ENCODE results near the gene SCN3A. TPM values are rescaled to one million over a fixed set of nuclear protein-coding genes. Genes with fewer than 3 reads are reported as not detected.

The SCN3A gene
- total and polyA plus RNA-seq, 9 donors, result 0.20 to 3.4 (median 0.80) TPM

DNA sequence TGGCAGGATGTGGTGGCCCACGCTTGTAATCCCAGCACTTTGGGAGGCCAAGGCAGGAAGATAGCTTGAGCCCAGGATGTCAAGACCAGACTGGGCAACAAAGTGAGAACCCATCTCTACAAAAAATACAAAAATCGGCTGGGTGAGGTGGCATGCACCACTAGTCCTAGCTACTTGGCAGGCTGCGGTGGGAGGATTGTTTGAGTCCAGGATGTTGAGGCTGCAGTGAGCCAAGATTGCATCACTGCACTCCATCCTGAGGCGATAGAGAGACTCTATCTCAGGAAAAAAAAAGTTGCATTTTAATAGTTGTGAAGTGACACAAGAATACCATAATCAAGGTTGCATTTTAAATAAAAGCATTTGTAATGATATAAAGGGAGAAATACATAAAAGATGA lies 124.4 kb downstream of the SCN3A start:
- H3K9me3 ChIP-seq, result peaks cover 0 to 4% of the 10 kb centered on the region in 2 donors
- H3K27ac ChIP-seq, result no peak overlapping the region
- H3K4me3 ChIP-seq, result no peak overlapping the region
- H3K27me3 ChIP-seq, result no peaks in the 10 kb centered on the region
- TF ChIP-seq POLR2A (IDR thresholded peaks at IDR 0.05) (no peak), EP300 (IDR thresholded peaks at IDR 0.05) (no peak)
- TF ChIP-seq, protein P1, sequence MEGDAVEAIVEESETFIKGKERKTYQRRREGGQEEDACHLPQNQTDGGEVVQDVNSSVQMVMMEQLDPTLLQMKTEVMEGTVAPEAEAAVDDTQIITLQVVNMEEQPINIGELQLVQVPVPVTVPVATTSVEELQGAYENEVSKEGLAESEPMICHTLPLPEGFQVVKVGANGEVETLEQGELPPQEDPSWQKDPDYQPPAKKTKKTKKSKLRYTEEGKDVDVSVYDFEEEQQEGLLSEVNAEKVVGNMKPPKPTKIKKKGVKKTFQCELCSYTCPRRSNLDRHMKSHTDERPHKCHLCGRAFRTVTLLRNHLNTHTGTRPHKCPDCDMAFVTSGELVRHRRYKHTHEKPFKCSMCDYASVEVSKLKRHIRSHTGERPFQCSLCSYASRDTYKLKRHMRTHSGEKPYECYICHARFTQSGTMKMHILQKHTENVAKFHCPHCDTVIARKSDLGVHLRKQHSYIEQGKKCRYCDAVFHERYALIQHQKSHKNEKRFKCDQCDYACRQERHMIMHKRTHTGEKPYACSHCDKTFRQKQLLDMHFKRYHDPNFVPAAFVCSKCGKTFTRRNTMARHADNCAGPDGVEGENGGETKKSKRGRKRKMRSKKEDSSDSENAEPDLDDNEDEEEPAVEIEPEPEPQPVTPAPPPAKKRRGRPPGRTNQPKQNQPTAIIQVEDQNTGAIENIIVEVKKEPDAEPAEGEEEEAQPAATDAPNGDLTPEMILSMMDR (IDR thresholded peaks at IDR 0.05), result no peak
- DNase-seq, result no peak
- intact Hi-C loops (cut with DNase I), result loop anchor here in 1 of 4 donors (1.0 kb wide), 1 partner anchor 25 kb away; no protein-coding TSS in a partner anchor
- no peaks in the 10 kb centered on the region for H3K36me3 ChIP-seq
- no peaks in the 10 kb centered on the region for H3K4me1 ChIP-seq (ENCODE audit: insufficient read depth)
- 62 to 67% (median 67%) methylated on average over 4 of the region's 4 CpGs for WGBS, 3 donors

DNA sequence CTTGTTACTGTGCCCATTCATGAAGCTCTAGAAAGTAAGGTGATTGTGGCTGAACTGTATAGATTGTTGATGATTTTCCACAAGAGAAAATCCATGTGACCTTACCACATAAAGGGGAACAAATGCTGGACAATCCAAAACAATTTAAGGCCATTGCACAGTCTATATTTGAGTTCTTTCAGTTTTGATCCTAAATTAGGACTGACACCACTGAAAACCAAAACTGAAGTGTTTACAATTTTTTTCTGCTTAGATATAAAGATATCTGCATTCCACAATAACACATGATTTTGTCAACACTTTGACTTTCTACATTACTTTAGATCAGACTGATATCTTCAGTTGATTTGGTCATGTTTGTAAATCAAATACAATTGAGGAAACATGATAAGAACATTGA lies 124.9 kb downstream of the SCN3A start:
- Histone ChIP-seq H3K36me3 (no peaks in the 10 kb centered on the region), H3K27ac (no peak overlapping the region), H3K4me3 (no peak overlapping the region), H3K4me1 (ENCODE audit: insufficient read depth) (no peaks in the 10 kb centered on the region), H3K9me3 (peaks cover 0 to 8% of the 10 kb centered on the region in 2 donors), H3K27me3 (no peaks in the 10 kb centered on the region)
- DNase-seq, result no peak
- intact Hi-C loops (cut with DNase I), result loop anchor here in 1 of 4 donors (1.0 kb wide), 1 partner anchor 25 kb away; no protein-coding TSS in a partner anchor
- no peak for TF ChIP-seq EP300 (IDR thresholded peaks at IDR 0.05)
- no peak for TF ChIP-seq POLR2A (IDR thresholded peaks at IDR 0.05)
- TF ChIP-seq, protein P1 (IDR thresholded peaks at IDR 0.05), result no peak

DNA sequence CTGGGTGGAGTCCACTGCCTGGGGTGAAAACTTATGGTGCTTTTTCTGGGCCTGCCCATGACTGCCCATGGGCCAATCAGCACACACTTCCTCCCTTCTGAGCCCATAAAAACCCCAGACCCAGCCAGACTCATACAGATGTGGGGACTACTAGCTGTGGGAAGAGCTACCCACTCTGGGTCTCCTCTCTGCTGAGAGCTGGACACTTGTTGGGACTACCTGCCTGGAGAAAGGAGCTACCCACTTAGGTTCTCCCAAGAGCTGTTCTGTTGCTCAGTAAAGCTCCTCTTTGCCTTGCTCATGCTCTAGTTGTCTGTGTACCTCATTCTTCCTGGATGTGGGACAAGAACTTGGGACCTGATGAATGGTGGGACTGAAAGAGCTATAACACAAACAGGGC lies 129.0 kb downstream of the SCN3A start:
- DNase-seq, result no peak
- H3K4me1 ChIP-seq (ENCODE audit: insufficient read depth), result no peaks in the 10 kb centered on the region
- TF ChIP-seq EP300 (IDR thresholded peaks at IDR 0.05) (no peak), POLR2A (IDR thresholded peaks at IDR 0.05) (no peak)
- TF ChIP-seq, protein P1 (IDR thresholded peaks at IDR 0.05), result no peak
- peaks cover 0 to 8% of the 10 kb centered on the region in 2 donors for H3K9me3 ChIP-seq
- H3K4me3 ChIP-seq, result no peak overlapping the region
- no peaks in the 10 kb centered on the region for H3K27me3 ChIP-seq
- no peak overlapping the region for H3K27ac ChIP-seq
- no peaks in the 10 kb centered on the region for H3K36me3 ChIP-seq
- intact Hi-C loops (cut with DNase I), result no loop called here

DNA sequence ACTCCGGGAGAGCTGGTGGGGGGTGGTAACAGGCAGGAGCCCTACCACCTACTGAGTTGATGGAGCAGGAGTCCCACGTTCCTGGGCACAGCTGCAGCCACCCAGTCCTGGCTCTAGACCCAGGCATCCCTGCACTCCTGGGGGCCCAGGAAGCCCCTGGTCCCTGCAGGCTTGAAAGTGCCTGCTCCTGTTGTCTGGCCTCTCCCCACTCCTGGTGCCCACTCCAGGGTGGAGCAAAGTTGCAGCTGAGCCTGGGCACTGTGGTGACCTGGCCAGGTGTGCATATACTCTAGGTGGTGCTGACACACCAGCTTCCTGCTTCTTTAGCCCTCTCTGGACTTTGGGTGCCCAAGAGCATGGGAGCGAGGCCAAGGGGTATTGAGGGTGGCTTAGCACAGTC lies 129.5 kb downstream of the SCN3A start:
- Histone ChIP-seq H3K4me3 (no peak overlapping the region), H3K4me1 (ENCODE audit: insufficient read depth) (no peaks in the 10 kb centered on the region), H3K36me3 (no peaks in the 10 kb centered on the region), H3K27ac (no peak overlapping the region), H3K27me3 (no peaks in the 10 kb centered on the region), H3K9me3 (peaks cover 0 to 8% of the 10 kb centered on the region in 2 donors)
- 75 to 90% (median 78%) methylated on average over 3 of the region's 3 CpGs for WGBS, 3 donors
- TF ChIP-seq, protein P1 (IDR thresholded peaks at IDR 0.05), result no peak
- no peak for TF ChIP-seq POLR2A (IDR thresholded peaks at IDR 0.05)
- no peak for TF ChIP-seq EP300 (IDR thresholded peaks at IDR 0.05)
- intact Hi-C loops (cut with DNase I), result no loop called here
- no peak for DNase-seq
